ENCODE results near the gene BOD1. TPM values are rescaled to one million over a fixed set of nuclear protein-coding genes. Genes with fewer than 3 reads are reported as not detected.

The BOD1 gene
- total RNA-seq, 1 donor from 2014 or later = 81.7 TPM

- Histone ChIP-seq H3K27me3 (ENCODE audit: control insufficient read depth, insufficient read depth, low read length) (no peaks in the 10 kb centered on the region), H3K36me3 (ENCODE audit: control insufficient read depth, insufficient read depth, low read length) (no peaks in the 10 kb centered on the region), H3K4me3 (ENCODE audit: low read depth, low read length) (no peak overlapping the region)
- DNase-seq (ENCODE audit: low read depth) = no peak
- no peak for TF ChIP-seq CTCF (IDR thresholded peaks at IDR 0.05; ENCODE audit: insufficient read depth, low read length, poor library complexity, severe bottlenecking)
Observed at GRCh38 chr5:173660481-173661280, 44.2 kb upstream of the BOD1 start.

- no peaks in the 10 kb centered on the region for H3K36me3 ChIP-seq (ENCODE audit: control insufficient read depth, insufficient read depth, low read length)
- no peak for TF ChIP-seq CTCF (IDR thresholded peaks at IDR 0.05; ENCODE audit: insufficient read depth, low read length, poor library complexity, severe bottlenecking)
- no peak for DNase-seq (ENCODE audit: low read depth)
- no peak overlapping the region for H3K4me3 ChIP-seq (ENCODE audit: low read depth, low read length)
- no peaks in the 10 kb centered on the region for H3K27me3 ChIP-seq (ENCODE audit: control insufficient read depth, insufficient read depth, low read length)
Observed at GRCh38 chr5:173659423-173659822, 43.0 kb upstream of the BOD1 start.

- no peaks in the 10 kb centered on the region for H3K36me3 ChIP-seq (ENCODE audit: control insufficient read depth, insufficient read depth, low read length)
- no peak overlapping the region for H3K4me3 ChIP-seq (ENCODE audit: low read depth, low read length)
- H3K27me3 ChIP-seq (ENCODE audit: control insufficient read depth, insufficient read depth, low read length) = peaks cover 2% of the 10 kb centered on the region
- no peak for DNase-seq (ENCODE audit: low read depth)
- no peak for TF ChIP-seq CTCF (IDR thresholded peaks at IDR 0.05; ENCODE audit: insufficient read depth, low read length, poor library complexity, severe bottlenecking)
Observed at GRCh38 chr5:173657741-173658356, 41.4 kb upstream of the BOD1 start.

- no peak for DNase-seq (ENCODE audit: low read depth)
- Histone ChIP-seq H3K36me3 (ENCODE audit: control insufficient read depth, insufficient read depth, low read length) (no peaks in the 10 kb centered on the region), H3K4me3 (ENCODE audit: low read depth, low read length) (no peak overlapping the region), H3K27me3 (ENCODE audit: control insufficient read depth, insufficient read depth, low read length) (peaks cover 2% of the 10 kb centered on the region)
- TF ChIP-seq CTCF (IDR thresholded peaks at IDR 0.05; ENCODE audit: insufficient read depth, low read length, poor library complexity, severe bottlenecking) = no peak
Observed at GRCh38 chr5:173655196-173655797, 38.8 kb upstream of the BOD1 start.

GRCh38 chr5:173653822-173654523 is 37.5 kb upstream of the BOD1 start:
- no peak for DNase-seq (ENCODE audit: low read depth)
- H3K36me3 ChIP-seq (ENCODE audit: control insufficient read depth, insufficient read depth, low read length) = no peaks in the 10 kb centered on the region
- no peak for TF ChIP-seq CTCF (IDR thresholded peaks at IDR 0.05; ENCODE audit: insufficient read depth, low read length, poor library complexity, severe bottlenecking)

More at GRCh38 chr5:173653822-173654523, 37.5 kb upstream of the BOD1 start:
- no peak overlapping the region for H3K4me3 ChIP-seq (ENCODE audit: low read depth, low read length)
- H3K27me3 ChIP-seq (ENCODE audit: control insufficient read depth, insufficient read depth, low read length) = peaks cover 2% of the 10 kb centered on the region

Data from kidney epithelial cell (primary cell).